ENCODE results near the gene RNF144B.

The RNF144B gene

DNA sequence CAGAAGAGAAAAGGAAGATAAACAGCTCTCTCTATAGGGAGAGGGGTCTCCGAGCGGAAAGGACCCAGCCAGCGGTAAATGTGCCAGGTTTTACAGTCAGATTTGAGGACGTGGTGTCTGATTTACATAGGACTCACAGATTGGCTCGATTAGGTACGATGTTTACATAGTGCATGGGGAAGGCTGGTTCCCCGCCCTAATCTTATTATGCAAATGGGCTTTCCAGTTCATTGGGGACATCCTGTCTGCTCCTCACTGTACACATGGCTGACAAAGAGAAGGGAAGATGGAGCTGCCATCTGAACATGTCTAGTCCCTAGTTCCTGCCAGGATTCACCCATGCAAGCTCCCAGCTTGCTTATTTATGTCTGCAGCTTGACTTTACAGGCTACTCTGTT lies 119.9 kb downstream of the RNF144B start:
- TF ChIP-seq, protein P1, sequence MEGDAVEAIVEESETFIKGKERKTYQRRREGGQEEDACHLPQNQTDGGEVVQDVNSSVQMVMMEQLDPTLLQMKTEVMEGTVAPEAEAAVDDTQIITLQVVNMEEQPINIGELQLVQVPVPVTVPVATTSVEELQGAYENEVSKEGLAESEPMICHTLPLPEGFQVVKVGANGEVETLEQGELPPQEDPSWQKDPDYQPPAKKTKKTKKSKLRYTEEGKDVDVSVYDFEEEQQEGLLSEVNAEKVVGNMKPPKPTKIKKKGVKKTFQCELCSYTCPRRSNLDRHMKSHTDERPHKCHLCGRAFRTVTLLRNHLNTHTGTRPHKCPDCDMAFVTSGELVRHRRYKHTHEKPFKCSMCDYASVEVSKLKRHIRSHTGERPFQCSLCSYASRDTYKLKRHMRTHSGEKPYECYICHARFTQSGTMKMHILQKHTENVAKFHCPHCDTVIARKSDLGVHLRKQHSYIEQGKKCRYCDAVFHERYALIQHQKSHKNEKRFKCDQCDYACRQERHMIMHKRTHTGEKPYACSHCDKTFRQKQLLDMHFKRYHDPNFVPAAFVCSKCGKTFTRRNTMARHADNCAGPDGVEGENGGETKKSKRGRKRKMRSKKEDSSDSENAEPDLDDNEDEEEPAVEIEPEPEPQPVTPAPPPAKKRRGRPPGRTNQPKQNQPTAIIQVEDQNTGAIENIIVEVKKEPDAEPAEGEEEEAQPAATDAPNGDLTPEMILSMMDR (IDR thresholded peaks at IDR 0.05; ENCODE audit: borderline replicate concordance, control extremely low read depth, extremely low read depth, insufficient read depth, missing control alignments): no peak
- in situ Hi-C loops (cut with MboI; ENCODE audit: low sequenced_read_pairs, unreplicated experiment): loop anchor here (10.0 kb wide), 1 partner anchor 182 kb away; no protein-coding TSS in a partner anchor
- no peak for DNase-seq (ENCODE audit: low spot score)

DNA sequence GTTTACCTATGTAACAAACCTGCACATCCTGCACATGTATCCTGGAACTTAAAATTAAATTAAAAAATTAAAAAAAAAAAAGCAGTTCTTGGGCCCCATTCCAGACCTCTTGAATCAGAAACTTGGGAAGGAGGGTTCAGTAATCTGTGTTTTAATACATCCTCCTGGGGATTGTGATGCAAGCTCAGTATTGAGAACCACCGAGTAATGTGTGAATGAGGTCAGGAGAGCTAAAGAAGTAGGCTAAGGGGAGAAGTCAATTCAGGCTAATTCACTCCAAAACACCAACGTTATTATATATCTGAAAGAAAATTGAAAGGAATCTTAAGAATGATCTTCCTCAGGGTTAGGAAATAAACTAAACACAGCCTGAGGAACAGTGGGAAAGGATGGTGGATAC lies 120.4 kb downstream of the RNF144B start:
- DNase-seq (ENCODE audit: low spot score): no peak
- in situ Hi-C loops (cut with MboI; ENCODE audit: low sequenced_read_pairs, unreplicated experiment): loop anchor here (10.0 kb wide), 1 partner anchor 183 kb away; no protein-coding TSS in a partner anchor
- TF ChIP-seq, protein P1 (IDR thresholded peaks at IDR 0.05; ENCODE audit: borderline replicate concordance, control extremely low read depth, extremely low read depth, insufficient read depth, missing control alignments): no peak

DNA sequence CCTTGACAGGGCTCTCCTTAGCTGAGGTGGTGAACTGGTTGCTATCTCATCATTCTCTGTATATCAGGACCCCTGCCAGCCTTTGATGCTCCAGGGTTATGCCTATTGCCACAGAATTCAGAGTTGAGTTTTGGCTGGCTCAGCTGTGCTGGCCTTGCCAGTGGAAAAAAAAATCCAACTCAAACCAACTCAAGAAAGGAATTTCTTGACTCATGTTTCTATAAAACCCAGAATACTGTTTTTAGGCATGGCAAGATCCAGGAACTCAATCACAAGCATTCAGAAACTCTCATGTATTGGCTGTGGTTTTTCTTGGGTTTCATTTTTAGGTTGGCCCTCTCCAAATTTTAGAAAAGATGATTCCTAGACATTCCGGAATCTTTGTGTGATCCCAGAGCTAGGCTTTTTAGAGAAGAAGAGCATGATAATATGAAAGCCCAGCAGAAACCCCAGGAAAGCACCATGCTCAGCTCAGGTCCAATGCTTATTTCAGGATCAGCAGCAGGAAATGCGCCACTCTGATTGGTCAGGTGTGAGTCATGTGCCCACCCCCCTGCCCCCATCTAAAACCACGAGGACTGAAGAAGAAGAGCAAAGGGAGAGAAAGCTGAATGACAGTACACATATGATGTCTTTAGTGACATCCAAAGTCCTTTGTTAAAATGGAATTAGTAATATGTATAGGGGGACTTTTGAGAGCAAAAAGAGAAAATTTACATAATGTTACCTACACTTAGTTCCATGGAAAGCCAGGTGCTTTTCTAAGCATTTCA lies 122.9 kb downstream of the RNF144B start:
- no peak for DNase-seq (ENCODE audit: low spot score)
- in situ Hi-C loops (cut with MboI; ENCODE audit: low sequenced_read_pairs, unreplicated experiment): loop anchor here (10.0 kb wide), 1 partner anchor 185 kb away; no protein-coding TSS in a partner anchor
- TF ChIP-seq, protein P1 (IDR thresholded peaks at IDR 0.05; ENCODE audit: borderline replicate concordance, control extremely low read depth, extremely low read depth, insufficient read depth, missing control alignments): no peak

DNA sequence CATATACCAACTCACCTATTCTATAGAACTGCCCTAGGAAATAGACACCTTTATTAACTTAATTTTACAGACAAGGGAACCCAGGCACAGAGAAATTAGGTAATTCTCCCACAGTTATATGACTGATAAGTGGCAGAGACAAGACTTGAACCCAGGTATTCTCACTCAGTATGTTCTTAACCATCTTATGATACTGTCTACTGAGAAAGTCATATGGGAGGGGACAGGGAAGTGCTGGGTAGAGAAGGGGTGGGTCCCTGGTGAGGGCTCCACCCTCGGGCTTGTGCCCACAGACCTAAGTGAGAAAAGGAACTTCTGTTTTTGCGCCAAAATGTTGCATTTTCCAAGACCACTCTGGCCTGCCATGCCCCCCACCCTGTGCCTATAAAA lies 123.5 kb downstream of the RNF144B start:
- TF ChIP-seq, protein P1 (IDR thresholded peaks at IDR 0.05; ENCODE audit: borderline replicate concordance, control extremely low read depth, extremely low read depth, insufficient read depth, missing control alignments): no peak
- in situ Hi-C loops (cut with MboI; ENCODE audit: low sequenced_read_pairs, unreplicated experiment): no loop called here
- no peak for DNase-seq (ENCODE audit: low spot score)

DNA sequence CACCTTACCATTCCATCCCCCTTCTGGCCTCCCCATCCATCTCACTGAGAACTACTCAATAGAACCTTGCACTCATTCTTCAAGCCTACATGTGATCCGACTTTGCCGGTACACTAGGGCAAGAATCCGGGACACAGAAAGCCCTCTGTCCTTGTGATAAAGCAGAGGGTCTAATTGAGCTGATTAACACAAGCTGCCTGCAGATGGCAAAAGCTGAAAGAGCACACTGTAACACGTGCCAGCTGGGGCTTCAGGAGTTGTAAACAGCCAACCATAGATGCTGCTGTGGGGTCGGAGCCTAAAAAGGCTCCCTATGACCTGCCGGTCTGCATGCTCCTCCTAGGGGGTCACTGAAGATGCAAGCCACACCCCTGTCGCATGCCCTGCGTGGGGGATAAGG lies 124.1 kb downstream of the RNF144B start:
- DNase-seq (ENCODE audit: low spot score): no peak
- TF ChIP-seq, protein P1 (IDR thresholded peaks at IDR 0.05; ENCODE audit: borderline replicate concordance, control extremely low read depth, extremely low read depth, insufficient read depth, missing control alignments): no peak
- in situ Hi-C loops (cut with MboI; ENCODE audit: low sequenced_read_pairs, unreplicated experiment): no loop called here

DNA sequence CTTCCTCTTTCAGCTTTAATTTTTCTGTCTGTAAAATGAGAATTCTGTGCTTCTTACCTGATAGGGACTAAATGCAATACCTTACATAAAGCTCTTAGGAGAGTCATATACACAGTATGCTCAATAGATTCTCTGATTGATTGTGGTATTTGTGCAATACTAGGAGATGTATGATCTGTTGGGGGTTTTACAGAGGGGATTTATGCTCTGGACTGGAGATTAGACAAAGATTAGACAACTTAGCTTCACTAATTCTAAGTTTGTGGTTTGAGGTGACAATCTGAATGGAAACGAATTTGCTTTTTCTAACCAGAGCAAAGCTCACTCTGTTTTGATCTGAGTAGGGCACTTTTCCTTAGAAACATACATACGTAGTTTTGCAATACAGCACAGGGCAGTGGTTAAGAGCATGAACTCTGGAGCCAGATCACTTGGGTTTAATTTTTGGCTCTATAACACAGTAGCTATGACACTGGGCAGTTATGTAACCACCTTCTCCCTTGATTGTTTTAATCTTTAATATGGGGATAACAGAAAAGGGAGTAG lies 126.2 kb downstream of the RNF144B start:
- in situ Hi-C loops (cut with MboI; ENCODE audit: low sequenced_read_pairs, unreplicated experiment): no loop called here
- TF ChIP-seq, protein P1 (IDR thresholded peaks at IDR 0.05; ENCODE audit: borderline replicate concordance, control extremely low read depth, extremely low read depth, insufficient read depth, missing control alignments): no peak

More for the DNA sequence above, 126.2 kb downstream of the RNF144B start:
- no peak for DNase-seq (ENCODE audit: low spot score)
